GM18499 (cell line): Measurements from ENCODE around the gene GMPPB.
A peak's percentile ranks its signal among the peaks of the same experiment; 100 is the strongest.
"Not testable (repeated sequence)": the region's sequence is repeated elsewhere in the genome, so short reads cannot be mapped to it uniquely, and the experiment has no call there.

Experiments used
- ATAC-seq: cut with Tn5 transposase; IDR thresholded peaks from one replicate; pipeline ENCODE4 v1.9.1; 2021; ENCODE audit warnings: moderate number of reproducible peaks; ENCODE audit not compliant: insufficient read depth, unreplicated experiment

GMPPB gene

DNA sequence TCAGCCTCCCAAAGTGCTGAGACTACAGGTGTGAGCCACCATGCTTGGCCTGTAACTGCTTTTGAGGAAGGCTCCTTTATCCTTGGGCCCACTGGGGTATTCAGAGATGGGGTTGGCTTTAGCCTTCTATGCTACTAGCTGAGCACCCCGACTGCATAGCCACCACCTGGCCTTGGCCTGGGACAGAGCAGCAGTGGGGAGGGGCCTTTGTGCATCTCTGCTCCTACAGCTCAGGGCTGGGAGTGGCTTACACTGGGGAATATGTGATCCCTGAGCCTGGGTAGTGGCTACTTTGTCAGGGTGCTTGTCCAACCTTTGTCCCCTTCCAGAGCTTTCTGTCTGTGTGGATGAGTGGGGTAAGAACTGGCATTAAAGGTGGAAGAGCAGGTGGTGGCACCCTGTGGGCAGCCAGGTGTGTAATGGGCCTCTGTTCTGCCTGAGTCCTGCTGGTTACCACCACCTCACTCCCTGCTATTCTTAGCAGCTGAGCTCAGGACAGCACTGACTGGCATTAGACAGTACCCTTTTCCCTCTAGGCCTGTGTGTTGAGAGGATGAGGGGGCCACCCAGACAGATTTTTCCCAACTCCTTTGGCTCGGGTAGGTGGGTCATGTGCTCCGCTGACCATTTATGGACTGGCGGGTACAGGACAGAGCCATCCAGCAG lies 28.3 kb downstream of the GMPPB start:
- ATAC-seq: not testable (repeated sequence)

DNA sequence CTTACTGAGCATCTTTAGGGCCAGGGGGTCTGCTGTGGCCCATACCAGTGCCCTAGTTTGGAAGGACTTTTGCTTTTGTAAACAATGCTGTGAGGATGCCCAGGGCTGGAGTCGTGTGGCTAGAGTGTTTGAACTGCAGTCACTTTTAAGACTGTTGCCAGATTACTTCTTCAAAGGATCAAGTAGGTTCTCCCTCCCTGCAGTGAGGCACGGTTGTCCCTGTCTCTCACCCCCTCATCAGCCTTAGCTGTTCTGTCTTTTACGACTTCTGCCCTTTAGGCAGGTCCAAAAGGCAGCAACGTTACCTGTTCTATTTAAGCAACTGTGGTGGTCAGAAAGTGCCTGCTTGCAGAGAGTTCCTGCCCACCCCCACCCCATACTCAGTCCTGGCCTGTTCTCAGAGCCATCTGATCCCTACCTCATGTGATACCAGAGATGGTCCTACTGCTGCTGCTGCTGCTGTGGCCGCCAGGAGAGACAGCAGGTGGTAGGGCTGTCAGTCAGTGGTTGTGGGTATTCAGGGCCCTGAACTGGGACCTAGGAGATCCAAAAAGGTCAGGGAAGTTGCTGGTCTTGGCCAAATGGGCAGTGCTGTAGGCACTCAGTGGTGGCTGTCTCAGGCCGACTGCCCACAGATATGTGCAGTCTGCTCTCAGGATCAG lies 29.2 kb downstream of the GMPPB start:
- ATAC-seq: not testable (repeated sequence)

DNA sequence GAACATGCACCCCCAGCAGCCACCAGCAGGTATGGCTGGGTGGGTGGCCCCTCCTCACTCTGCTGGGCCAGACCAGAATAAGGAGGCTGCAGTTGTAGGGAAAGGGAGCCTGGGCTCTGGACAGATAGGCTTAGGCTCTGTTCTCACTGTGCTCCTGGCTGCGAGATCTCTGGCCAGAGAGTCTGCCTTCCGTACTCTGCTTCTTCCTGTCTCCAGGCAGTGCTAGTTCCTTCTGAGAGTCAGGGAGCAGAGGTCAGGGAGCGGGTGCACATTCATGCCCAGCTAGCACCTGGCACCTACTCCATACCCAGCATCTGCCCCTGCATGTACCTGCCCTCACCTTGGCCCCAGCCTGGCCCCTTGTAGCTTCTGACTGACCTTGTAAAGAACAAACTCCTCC lies 32.3 kb downstream of the GMPPB start:
- not testable (repeated sequence) for ATAC-seq

DNA sequence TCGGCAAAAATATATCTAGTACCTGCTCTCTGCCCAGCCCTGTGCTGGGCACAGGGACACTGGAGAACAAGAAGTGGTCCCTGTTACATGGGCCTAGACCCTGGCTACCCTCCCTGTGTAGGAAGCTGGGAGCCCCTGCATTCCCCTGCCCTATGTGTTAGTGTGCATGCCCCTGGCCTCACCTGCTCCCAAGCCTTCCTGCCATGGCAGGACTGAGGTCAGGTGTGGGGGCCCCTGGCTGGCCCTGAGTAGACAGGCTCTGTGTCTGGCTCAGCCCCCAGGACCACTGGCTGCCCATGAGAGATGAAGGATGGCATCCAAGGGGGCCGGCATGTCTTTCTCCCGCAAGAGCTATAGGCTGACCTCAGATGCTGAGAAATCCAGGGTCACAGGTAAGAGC lies 32.9 kb downstream of the GMPPB start:
- ATAC-seq: not testable (repeated sequence)

DNA sequence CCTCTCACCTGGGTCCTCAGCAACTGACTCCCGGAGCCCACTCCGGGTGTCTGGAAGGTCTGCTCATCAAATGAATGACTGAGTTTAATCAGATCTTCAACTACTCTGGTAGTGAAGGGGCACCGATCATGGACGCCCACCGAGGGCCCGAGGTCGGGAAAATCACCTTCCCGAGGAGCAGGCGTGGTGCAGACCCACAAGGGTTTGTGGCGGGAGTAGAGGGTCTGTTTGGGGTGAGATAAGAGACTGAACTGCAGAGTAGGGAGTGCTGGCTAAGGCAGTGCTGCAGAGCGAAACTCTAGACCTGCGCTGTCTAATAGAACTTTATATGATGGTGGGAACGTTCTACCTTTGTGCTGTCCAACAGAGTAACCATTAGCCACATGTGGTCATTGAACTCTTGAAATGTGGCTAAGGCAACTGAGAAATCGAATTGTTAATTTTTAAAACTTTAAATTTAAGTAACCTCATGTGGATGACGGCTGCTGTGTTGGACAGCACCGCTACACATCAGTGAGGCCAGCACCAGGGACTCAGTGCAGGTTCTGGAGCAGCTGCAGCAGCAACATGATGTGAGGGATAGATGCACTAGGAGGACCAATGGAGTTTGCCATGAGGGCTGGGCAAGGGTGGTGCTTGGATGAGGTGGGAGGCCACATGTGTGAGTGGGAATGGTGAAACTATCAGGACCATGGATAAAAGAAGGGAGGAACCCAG lies 33.7 kb downstream of the GMPPB start:
- not testable (repeated sequence) for ATAC-seq

DNA sequence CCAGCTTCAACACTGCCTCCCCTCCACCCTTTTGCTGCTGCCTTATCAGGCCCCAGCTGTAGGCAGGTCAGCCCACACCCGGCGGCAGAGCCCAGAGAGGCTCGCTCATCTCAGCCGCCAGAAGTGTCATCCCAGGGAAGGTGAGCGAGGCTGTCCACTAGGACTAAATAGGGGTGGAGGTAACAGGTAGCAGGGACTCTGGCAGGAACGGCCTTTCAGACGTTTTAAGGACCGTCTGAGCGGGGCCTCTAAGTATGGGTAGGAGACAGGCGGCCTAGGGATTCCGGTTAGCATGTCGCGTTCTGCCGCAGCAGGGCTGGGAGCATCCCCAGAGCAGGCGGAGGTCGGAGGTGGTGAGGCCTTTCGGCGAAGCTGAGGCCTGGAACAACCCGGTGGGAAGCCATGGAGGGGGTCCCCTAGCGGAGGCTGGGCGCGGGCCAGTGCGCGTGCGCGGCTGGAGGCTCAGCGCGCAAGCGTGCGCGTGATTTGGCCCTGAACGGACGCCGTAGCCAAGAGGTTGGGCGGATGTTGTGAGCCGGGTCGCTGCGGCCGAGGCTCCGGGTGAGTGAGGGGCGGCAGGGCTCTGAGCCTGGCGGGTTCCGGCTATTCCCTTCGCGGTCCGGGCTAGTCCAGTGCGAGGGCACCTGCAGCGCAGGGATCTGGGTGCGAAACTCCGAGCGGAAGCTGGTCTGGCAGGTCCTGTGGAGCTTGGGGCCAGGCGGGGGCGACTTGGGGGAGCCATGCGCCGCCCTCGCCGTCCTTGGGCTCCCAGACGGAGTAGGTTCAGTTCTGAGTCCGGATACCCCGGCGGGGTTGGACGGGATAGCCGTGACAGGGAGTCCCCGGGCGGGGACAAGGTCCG lies 34.5 kb downstream of the GMPPB start, which contains the start of the genes MST1 and RNF123:
Gene MST1, minus strand, starts transcription at position 429 of the 862 bp plus-strand sequence. CDS start 783 bp downstream, outside the sequence.
Gene RNF123, plus strand, starts transcription at position 512 of the 862 bp plus-strand sequence. CDS start 1,609 bp downstream, outside the sequence.
- ATAC-seq: no peak

DNA sequence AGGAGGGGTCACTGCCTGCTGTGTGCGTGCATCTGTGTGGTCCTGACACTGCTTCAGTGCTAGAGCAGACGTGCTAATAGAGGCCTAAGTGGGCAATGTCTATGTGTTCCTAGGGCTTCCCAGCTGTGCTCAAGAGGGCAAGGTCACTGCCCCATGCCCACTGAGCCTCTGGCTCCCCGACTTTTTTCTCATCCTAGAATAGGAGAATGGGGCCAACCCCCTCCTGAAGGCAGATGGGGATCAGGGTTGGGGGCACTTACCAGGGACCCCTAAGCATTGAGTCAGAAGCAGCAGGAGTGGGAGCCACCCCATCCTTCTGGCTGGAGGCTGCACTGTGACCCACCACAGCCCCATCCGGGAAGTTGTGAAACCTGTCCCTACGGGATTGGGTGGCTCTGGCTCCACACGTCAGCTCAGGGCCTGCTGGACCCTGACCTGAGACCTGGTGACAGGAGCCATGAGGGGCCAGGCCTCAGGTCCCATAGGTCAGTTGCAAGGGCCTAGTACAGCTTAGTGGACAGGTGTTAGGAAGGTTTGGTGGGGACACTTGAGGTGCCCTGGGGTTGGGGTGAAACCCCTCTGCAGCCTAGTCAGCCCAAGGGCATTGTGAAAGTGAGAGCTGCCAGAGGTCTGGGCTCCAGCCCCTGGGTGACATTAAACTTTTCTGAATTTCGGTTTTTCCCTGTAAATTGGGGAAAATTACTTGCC lies 35.3 kb downstream of the GMPPB start:
- ATAC-seq: not testable (repeated sequence)

DNA sequence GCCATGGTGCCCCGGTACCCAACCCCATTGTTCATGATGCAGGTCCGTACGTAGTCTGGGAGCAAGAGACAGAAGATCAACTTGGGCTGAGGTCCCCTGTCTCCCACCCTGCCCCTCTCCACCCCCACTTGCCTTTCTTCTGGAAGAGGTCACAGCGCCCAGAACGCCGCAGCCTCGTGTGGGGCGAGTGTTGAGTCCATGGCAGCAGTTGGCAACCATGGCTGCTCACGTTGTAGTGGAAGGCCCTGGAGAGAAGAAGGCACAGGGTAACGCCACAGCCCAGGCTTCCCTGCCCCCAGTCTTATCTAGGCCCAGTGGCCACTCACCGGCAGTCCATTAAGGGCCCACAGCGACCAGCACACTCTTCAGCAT lies 36.3 kb downstream of the GMPPB start:
- ATAC-seq: not testable (repeated sequence)

DNA sequence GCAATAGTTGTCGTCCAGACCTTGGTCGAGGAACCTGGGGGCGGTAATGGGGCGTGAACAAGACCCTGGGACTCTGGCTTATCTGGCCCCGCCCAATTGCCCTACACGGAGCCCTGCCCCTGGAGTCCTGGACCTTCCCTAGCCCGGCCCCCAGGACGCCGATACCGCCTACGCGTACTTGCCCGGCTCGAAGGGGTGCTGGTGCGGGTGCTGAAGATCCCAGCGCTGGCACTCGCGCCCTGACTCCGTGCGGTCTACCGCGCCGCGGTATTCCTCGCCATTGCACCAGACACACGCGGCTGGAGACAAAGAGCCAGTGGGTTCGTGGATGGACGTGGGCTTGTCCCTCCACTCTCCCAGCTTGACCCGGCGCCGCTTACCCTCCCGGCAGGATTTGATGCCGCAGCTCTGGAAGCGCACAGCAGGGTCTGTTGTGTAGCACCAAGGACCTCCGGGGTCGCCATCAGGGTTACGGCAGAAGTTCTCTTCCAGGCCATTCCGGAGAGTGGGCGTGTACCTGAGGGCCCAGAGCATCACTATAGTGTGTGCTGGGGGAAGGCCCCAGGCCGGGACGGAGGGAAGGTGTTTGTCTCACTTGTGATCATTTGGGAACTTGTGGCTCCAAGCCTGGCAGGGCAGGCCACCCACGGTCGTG lies 36.9 kb downstream of the GMPPB start:
- ATAC-seq: not testable (repeated sequence)

DNA sequence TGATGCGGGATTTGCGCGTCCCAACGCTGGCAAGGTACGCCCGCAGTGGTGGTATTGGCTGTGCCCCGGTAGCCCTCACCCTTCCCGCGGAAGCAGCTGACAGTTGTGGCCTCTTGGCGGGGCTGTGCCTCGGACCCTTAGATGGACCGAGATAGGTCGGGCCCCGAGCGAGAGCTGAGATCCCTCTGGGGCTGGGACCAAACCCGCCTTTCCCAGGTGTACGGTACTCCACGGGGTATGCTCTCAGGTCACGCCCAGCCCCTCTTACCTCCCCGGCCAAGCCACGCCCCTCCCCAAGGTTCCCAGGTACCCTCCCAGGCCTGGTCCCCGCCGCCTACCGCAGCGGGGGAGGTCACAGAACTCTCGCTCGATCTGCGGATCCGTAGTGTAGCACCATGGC lies 37.4 kb downstream of the GMPPB start:
- not testable (repeated sequence) for ATAC-seq

DNA sequence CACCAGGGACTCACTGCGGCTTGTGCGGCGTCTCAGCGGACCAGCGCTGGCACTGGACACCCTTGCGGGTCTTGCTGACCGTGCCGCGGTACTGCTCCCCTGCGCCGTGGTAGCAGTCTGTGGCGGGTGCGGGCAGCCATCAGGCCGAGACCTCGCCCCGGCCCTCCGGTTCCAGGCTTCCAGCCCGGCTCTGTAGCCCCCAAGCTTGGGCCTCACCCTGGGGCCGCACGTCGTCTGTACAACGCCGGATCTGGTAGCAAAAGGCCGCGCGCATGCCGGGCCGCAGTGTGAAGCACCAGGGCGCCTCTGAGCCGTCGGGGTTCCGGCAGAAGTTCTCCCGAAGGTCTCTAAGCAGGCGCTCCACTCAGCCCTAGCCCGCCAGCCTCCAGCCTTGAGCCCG lies 37.9 kb downstream of the GMPPB start:
- not testable (repeated sequence) for ATAC-seq

DNA sequence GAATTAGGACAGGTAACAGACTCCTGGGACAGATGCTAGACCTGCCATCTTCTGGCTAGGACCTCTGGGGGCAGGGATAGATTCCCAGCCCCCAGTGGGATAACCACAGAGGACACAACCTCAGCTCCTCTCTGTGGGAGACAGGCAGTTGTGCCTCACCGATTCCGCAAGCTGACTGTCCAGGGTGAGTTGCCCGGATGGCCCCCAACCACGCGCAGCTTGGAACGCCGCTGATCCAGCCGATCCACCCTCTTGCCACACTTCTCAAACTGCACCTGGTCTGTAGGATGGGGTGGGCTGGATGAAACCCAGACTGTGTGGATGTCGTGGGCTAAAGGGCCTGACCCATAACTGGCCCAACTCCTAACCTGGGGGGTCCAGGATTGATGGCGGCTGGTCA lies 38.6 kb downstream of the GMPPB start:
- not testable (repeated sequence) for ATAC-seq

DNA sequence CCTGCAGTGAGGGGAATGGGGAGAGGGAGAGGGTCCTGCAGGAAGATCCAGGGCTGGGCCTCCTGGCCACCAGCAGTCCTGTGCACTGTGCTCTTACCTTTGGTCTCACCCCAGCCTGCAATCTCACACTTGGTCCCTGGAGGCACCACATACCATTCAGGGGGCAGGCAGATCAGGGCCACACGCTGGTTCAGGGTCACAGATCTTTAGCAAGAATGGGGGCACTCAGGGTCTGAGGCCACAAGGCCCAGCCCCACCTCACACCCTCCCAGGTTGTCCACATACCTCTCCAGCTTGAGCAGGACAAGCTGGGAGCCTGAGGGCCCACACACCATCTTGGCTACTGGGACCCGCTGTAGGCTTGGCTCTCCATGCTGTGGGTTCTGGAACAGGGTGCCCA lies 39.3 kb downstream of the GMPPB start:
- not testable (repeated sequence) for ATAC-seq

DNA sequence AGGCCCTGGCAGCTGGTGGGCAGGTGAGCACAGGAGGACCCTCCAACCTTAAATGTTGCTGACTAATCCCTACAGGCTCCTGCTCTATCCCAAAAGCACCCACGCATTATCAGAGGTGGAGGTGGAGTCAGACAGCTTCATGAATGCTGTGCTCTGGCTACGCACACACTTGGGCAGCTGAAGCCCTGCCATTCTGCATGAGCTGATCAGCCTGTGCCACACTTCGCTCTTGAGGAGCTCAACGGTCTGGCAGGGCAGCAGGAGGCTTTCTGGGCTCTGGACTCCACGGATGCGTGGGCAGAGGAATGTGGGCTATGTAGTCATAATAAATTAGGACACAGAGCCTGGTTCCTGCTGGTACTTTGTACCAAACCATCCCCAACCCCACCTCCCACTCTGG lies 40.6 kb downstream of the GMPPB start:
- ATAC-seq: no peak

DNA sequence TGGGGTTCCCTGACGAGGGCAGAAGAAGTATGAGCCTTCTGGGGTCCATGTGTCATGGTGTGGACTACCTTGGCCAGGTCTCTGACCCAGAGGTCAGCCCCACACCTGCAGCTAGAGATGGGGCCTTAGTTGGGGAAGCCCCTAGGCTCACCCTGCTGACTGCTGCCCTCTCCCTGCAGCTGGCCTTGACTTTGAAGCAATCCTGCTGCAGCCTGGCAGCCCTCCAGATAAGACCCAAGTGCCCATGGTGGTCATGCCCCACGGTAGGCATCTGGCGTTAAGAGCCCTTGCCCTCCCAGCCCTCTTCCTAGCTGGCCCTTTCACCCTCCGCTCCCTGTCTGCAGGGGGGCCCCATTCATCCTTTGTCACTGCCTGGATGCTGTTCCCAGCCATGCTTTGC lies 42.2 kb downstream of the GMPPB start:
- no peak for ATAC-seq

DNA sequence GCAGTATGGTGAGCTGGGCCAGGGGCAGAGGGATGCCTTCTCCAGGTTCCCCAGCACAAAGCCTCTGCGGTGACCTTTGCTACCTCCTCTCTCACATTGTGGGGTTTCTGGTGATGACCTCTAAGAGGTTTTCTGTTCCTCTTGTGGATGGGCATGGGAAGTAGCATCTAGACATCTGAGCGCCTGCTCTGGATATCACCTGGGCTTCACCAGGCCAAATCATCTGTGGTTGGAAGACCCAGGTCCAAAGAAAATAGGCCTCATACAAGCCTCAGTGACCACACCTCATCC lies 42.6 kb downstream of the GMPPB start:
- ATAC-seq: no peak

DNA sequence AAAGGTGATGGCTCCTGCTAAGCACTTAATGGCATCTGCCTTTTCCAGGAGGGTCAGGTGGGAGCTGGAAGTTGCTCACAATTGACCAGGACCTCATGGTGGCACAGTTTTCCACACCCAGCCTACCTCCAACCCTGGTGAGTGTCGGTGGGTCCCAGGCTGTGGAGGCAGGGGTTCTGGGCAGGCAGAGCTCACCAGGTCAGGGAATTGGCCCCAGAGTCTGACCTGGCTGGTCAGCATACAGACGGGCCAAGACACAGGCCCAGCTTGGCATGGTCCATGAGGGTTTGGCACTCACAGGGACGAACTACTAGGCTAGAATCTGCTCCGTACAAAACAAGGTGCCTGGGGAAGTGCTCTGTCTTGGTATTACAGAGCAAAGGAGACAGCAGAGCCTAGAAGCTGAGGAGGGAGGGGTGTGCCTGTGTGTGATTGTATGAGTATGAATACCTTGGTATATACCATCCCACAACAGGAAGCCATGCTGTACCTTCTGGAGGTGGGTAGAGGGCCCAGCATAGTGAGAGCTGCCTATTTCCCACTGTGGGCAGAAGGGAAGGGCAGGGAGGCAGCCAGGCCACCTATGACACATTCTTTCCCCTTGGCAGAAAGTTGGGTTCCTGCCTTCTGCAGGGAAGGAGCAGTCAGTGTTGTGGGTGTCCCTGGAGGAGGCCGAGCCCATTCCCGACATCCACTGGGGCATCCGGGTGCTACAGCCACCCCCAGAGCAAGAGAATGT lies 43.1 kb downstream of the GMPPB start:
- no peak for ATAC-seq

DNA sequence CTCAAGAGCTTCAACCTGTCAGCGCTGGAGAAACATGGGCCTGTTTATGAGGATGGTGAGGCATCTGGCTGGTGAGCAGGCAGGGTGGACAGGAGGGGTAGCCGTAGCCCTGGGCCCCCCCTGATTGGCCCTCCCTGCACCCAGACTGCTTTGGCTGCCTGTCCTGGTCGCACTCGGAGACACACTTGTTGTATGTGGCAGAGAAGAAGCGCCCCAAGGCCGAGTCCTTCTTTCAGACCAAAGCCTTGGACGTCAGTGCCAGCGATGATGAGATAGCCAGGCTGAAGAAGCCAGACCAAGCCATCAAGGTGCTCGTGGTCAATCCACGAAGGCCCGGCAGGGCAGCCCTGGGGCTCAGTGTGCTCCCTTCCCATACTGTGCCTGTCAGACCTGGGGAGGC lies 47.8 kb downstream of the GMPPB start:
- no peak for ATAC-seq

DNA sequence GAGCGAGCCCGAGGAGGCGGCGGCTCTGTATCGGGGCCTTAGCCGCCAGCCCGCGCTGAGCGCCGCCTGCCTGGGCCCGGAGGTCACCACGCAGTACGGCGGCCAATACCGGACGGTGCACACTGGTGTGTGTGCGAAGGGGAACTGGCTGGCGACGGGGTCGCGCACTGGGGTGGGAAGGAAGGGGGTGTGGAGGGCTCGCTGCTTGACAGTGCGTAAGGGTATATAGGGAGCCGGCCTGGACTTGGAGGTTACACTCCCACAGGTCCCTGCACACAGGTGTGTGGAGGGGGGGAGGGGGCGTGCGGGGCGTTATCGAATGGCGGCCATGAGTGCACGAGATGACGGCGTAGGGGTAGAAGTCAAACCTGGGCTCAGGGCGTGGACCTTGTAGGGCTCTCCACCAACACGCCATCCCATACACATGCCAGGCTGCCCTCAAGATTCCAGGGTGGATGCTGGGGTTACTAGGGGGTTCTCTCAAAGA lies 49.2 kb downstream of the GMPPB start:
- ATAC-seq: peak; percentile 16
